GM18519 (cell line): Measurements from ENCODE around the gene GRIK2.

Source experiments
- ATAC-seq: cut with Tn5 transposase; IDR thresholded peaks from one replicate; pipeline ENCODE4 v1.9.1; 2021; ENCODE audit warnings: mild to moderate bottlenecking, moderate library complexity; ENCODE audit not compliant: unreplicated experiment, low FRiP score

Gene GRIK2

GRCh38 chr6:101760843-101761621 is 367.5 kb downstream of the GRIK2 start:
- ATAC-seq: no peak

GRCh38 chr6:101762851-101763250 is 369.3 kb downstream of the GRIK2 start:
- ATAC-seq: no peak

- no peak for ATAC-seq
These were observed 371.8 kb downstream of the GRIK2 start for GRCh38 chr6:101765281-101765680.

- ATAC-seq: no peak
These were observed 376.6 kb downstream of the GRIK2 start for GRCh38 chr6:101770116-101770515.

- no peak for ATAC-seq
These were observed 383.4 kb downstream of the GRIK2 start for GRCh38 chr6:101776919-101777350.

GRCh38 chr6:101777646-101778045 is 384.1 kb downstream of the GRIK2 start:
- no peak for ATAC-seq

GRCh38 chr6:101779051-101779844 is 385.7 kb downstream of the GRIK2 start:
- no peak for ATAC-seq

- ATAC-seq: no peak
These were observed 389.8 kb downstream of the GRIK2 start for GRCh38 chr6:101783287-101783686.

GRCh38 chr6:101784094-101784493 is 390.6 kb downstream of the GRIK2 start:
- no peak for ATAC-seq

- no peak for ATAC-seq
These were observed 406.0 kb downstream of the GRIK2 start for GRCh38 chr6:101799531-101799930.

GRCh38 chr6:101800598-101800997 is 407.1 kb downstream of the GRIK2 start:
- no peak for ATAC-seq

GRCh38 chr6:101803136-101803535 is 409.6 kb downstream of the GRIK2 start:
- ATAC-seq: no peak

GRCh38 chr6:101806241-101806640 is 412.7 kb downstream of the GRIK2 start:
- no peak for ATAC-seq

- ATAC-seq: no peak
These were observed 417.6 kb downstream of the GRIK2 start for GRCh38 chr6:101811108-101811507.

GRCh38 chr6:101816716-101817115 is 423.2 kb downstream of the GRIK2 start:
- ATAC-seq: no peak

- ATAC-seq: no peak
These were observed 424.5 kb downstream of the GRIK2 start for GRCh38 chr6:101818051-101818450.

GRCh38 chr6:101824551-101825345 is 431.2 kb downstream of the GRIK2 start:
- ATAC-seq: no peak

GRCh38 chr6:101826269-101826668 is 432.8 kb downstream of the GRIK2 start:
- ATAC-seq: no peak

- no peak for ATAC-seq
These were observed 433.2 kb downstream of the GRIK2 start for GRCh38 chr6:101826678-101827077.

GRCh38 chr6:101830501-101831031 is 437.1 kb downstream of the GRIK2 start:
- ATAC-seq: no peak

- ATAC-seq: no peak
These were observed 438.9 kb downstream of the GRIK2 start for GRCh38 chr6:101832371-101832770.
